MM.1S (cell line): Measurements from ENCODE around the gene PIK3C2G.

Experiments
- DNase-seq: peaks from one replicate; pipeline ENCODE4 v3.0.0-alpha.2; 2015
- H2AFZ ChIP-seq: fragments of 300-600 bp; sonication (generic); 2 replicates; pipeline ENCODE4 v1.6.0; 2016; ENCODE audit warnings: antibody characterized with exemption, low read length
- H3F3A ChIP-seq: fragments of 300-600 bp; sonication (generic); 2 replicates; pipeline ENCODE4 v1.6.1; 2016; ENCODE audit warnings: mild to moderate bottlenecking, antibody characterized with exemption, low read length, moderate library complexity, mixed read lengths; ENCODE audit not compliant: insufficient read depth
- H3K27ac ChIP-seq: fragments of 300-600 bp; sonication (generic); 2 replicates; pipeline ENCODE4 v1.5.1; 2016; ENCODE audit warnings: mild to moderate bottlenecking, low read length
- H3K27me3 ChIP-seq: fragments of 300-600 bp; sonication (generic); replicated peaks from 2 replicates; pipeline ENCODE4 v1.6.0; 2016; ENCODE audit warnings: low read length; ENCODE audit not compliant: insufficient read depth
- H3K36me3 ChIP-seq: fragments of 300-600 bp; sonication (generic); replicated peaks from 2 replicates; pipeline ENCODE4 v1.6.1; 2016; ENCODE audit warnings: mild to moderate bottlenecking, low read length, mixed read lengths; ENCODE audit not compliant: insufficient read depth
- H3K4me1 ChIP-seq: fragments of 300-600 bp; sonication (generic); 2 replicates; pipeline ENCODE4 v1.6.1; 2016; ENCODE audit warnings: low read length, mixed read lengths
- H3K4me2 ChIP-seq: fragments of 300-600 bp; sonication (generic); 2 replicates; pipeline ENCODE4 v1.6.0; 2016; ENCODE audit warnings: low read depth, low read length
- H3K4me3 ChIP-seq: fragments of 300-600 bp; sonication (generic); 2 replicates; pipeline ENCODE4 v1.5.1; 2016; ENCODE audit warnings: low read length, mixed read lengths
- H3K79me2 ChIP-seq: fragments of 300-600 bp; sonication (generic); 2 replicates; pipeline ENCODE4 v1.6.1; 2016; ENCODE audit warnings: mixed run types, low read length, mixed read lengths
- H3K9ac ChIP-seq: fragments of 300-600 bp; sonication (generic); 2 replicates; pipeline ENCODE4 v1.6.1; 2016; ENCODE audit warnings: low read length, mixed read lengths
- H3K9me2 ChIP-seq: fragments of 300-600 bp; sonication (generic); replicated peaks from 2 replicates; pipeline ENCODE4 v1.6.1; 2016; ENCODE audit warnings: mild to moderate bottlenecking, low read length, mixed read lengths; ENCODE audit not compliant: insufficient read depth
- H3K9me3 ChIP-seq: fragments of 300-600 bp; sonication (generic); replicated peaks from 2 replicates; pipeline ENCODE4 v1.6.1; 2016; ENCODE audit warnings: mild to moderate bottlenecking, low read length, mixed read lengths; ENCODE audit not compliant: insufficient read depth
- H4K20me1 ChIP-seq: fragments of 300-600 bp; sonication (generic); 2 replicates; pipeline ENCODE4 v1.6.1; 2016; ENCODE audit warnings: mild to moderate bottlenecking, low read length, moderate library complexity, mixed read lengths; ENCODE audit not compliant: insufficient read depth
- EZH2 ChIP-seq: fragments of 300-600 bp; sonication (generic); optimal IDR thresholded peaks from 2 replicates; pipeline ENCODE3; 2017; ENCODE audit warnings: low read depth, mild to moderate bottlenecking, antibody characterized with exemption, low read length, mixed read lengths
- EZH2phosphoT487 ChIP-seq: fragments of 300-600 bp; sonication (generic); IDR thresholded peaks from 2 replicates; pipeline ENCODE4 v1.6.1; 2018; ENCODE audit warnings: antibody characterized with exemption, low read length
- TF ChIP-seq, protein P1 (sequence below): fragments of 300-600 bp; sonication (generic); IDR thresholded peaks from 2 replicates; pipeline ENCODE4 v1.5.1; 2016; ENCODE audit warnings: antibody characterized with exemption, low read length, mixed read lengths

The PIK3C2G gene

DNA sequence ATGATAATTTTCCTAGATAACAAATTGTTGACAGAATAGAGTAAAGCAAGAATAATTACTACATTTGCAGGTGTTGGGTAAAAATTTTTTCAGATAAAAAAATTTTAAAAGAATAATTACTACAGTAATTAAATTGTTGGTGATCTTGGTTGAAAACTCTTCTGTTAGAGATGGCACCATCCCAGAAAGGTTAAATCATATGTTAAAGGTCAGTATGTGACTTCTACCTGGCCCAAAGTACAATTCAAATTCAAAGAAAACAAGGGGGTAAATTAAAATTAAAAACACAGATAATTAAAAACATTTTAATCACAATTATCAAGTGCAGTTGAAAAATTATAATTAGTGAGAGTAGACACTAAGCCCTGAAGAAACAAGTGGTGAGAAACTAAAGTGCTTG, 18.1 kb upstream of the PIK3C2G start:
- Histone ChIP-seq H3K79me2 (no peaks in the 10 kb centered on the region), H3K27me3 (no peaks in the 10 kb centered on the region), H4K20me1 (no peaks in the 10 kb centered on the region), H3K36me3 (no peaks in the 10 kb centered on the region), H3K4me2 (no peak overlapping the region), H3K4me1 (no peaks in the 10 kb centered on the region), H3K9me3 (no peaks in the 10 kb centered on the region), H3K27ac (no peak overlapping the region), H2AFZ (no peak overlapping the region), H3K9ac (no peak overlapping the region), H3K9me2 (no peaks in the 10 kb centered on the region), H3K4me3 (no peak overlapping the region), H3F3A (no peaks in the 10 kb centered on the region)
- no peak for DNase-seq
- TF ChIP-seq, protein P1, sequence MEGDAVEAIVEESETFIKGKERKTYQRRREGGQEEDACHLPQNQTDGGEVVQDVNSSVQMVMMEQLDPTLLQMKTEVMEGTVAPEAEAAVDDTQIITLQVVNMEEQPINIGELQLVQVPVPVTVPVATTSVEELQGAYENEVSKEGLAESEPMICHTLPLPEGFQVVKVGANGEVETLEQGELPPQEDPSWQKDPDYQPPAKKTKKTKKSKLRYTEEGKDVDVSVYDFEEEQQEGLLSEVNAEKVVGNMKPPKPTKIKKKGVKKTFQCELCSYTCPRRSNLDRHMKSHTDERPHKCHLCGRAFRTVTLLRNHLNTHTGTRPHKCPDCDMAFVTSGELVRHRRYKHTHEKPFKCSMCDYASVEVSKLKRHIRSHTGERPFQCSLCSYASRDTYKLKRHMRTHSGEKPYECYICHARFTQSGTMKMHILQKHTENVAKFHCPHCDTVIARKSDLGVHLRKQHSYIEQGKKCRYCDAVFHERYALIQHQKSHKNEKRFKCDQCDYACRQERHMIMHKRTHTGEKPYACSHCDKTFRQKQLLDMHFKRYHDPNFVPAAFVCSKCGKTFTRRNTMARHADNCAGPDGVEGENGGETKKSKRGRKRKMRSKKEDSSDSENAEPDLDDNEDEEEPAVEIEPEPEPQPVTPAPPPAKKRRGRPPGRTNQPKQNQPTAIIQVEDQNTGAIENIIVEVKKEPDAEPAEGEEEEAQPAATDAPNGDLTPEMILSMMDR: no peak
- TF ChIP-seq EZH2phosphoT487 (no peak), EZH2 (no peak)

DNA sequence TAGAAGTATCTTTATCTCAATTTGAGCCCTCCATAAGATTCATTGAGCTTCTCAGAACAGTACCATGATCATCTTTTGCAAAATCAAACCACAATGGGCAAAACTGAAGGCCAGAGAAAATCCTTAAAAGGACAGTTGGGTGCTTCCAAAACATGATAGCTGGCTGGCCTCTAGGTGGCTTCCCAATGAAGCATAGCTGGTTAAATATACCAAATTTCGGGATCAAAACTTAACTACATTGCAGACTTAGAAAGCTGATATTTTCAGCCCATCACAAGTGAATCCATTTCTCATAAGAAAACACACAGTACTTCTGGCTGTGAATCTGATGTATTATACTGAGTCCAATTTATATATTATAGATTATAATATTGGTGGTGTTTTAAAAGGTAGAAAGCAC, 15.3 kb upstream of the PIK3C2G start:
- Histone ChIP-seq H3K79me2 (no peaks in the 10 kb centered on the region), H3K9ac (no peak overlapping the region), H3K36me3 (no peaks in the 10 kb centered on the region), H3K27ac (no peak overlapping the region), H3F3A (no peaks in the 10 kb centered on the region), H3K4me2 (no peak overlapping the region), H3K4me1 (peaks cover 7% of the 10 kb centered on the region; the same call in 1 of the 2 replicates), H2AFZ (no peak overlapping the region), H3K4me3 (no peak overlapping the region), H3K9me3 (no peaks in the 10 kb centered on the region), H4K20me1 (no peaks in the 10 kb centered on the region), H3K9me2 (no peaks in the 10 kb centered on the region), H3K27me3 (no peaks in the 10 kb centered on the region)
- no peak for DNase-seq
- TF ChIP-seq, protein P1: peak; percentile 12; the same call in 1 of the 2 replicates
- TF ChIP-seq EZH2phosphoT487: no peak

DNA sequence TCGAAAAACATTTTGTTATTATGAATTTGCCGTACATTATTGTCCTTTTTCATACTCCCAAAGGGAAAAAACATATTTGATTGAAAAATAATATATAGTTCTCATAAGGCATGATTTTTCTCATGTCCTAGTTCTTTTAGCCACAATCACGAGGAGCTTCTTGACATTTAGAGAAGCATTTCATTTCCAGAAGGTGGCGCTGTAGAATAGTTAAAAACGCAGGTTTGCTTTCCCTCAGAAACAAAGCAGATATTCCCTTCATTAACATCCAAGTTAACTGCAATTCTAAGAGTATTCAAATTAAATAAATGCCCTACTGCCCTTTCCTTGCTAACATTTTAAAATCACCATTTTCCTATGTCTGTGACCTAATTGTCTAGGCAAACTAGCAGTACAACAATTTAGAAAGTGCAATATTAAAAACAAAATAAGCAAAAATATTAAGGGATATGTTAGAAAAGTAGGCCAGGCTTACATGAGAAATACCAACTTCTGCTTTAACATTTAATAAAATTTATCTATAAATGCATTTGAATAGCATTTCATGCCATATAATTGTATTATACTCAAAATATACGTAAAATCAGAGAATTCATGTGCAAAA, 10.9 kb upstream of the PIK3C2G start:
- H3K4me3 ChIP-seq: no peak overlapping the region
- H3K9me3 ChIP-seq: no peaks in the 10 kb centered on the region
- 0 out of 2 replicates have a peak, but pooled peaks cover 5% of the 10 kb centered on the region for H3F3A ChIP-seq
- no peaks in the 10 kb centered on the region for H3K79me2 ChIP-seq
- no peaks in the 10 kb centered on the region for H3K9me2 ChIP-seq
- TF ChIP-seq, protein P1: peak; percentile 71
- TF ChIP-seq EZH2phosphoT487 (no peak), EZH2 (no peak)
- no peak overlapping the region for H3K9ac ChIP-seq
- H3K27me3 ChIP-seq: no peaks in the 10 kb centered on the region
- no peak overlapping the region for H3K27ac ChIP-seq
- H2AFZ ChIP-seq: no peak overlapping the region
- no peak overlapping the region for H3K4me2 ChIP-seq
- no peaks in the 10 kb centered on the region for H4K20me1 ChIP-seq
- no peaks in the 10 kb centered on the region for H3K36me3 ChIP-seq
- peak; percentile 69 for DNase-seq
- H3K4me1 ChIP-seq: peaks cover 20% of the 10 kb centered on the region
